GM21526 (cell line): ENCODE measurements around the gene UNC80.

ENCODE experiments used
- ATAC-seq: cut with Tn5 transposase; IDR thresholded peaks from one replicate; pipeline ENCODE4 v1.9.1; 2021; ENCODE audit warnings: moderate library complexity; ENCODE audit not compliant: unreplicated experiment, low FRiP score

Gene UNC80

DNA sequence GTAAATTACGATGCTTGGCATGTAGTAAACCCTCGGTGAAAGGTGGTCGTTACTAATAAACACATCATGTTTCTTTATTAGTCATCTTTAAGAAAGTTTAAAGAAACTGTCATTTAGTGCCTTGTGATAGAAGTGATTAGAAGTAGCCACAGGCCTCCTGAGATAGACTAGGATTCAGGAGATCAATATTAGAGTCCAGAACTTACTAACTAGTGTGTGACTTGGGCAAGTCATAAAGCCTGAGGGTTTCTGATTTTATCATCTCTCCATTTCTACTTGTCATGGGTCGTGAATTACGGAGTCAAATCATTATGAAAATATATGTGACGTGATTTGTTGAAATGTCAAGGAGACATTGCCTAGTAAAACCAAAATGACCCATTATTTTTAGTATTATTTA, 237.5 kb downstream of the UNC80 start:
- no peak for ATAC-seq

DNA sequence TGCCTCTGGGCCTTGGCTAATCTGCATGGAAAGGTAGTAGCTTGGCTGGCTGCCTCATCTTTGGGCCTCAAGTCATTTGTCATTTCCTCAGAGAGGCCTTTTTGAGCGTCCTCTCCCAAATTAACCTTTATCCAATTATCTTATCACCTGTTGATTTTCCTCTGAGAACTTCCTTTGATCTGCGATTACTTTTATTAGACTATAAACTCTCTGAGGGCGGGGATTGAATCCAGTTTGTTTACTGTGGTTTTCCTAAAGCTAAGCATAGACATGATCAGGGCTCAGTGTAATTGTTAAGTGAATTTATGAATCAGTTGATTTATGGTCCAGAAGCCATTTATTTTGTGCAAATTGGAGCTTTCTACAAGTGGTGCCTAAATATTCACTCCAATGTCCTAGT, 238.3 kb downstream of the UNC80 start:
- ATAC-seq: no peak

DNA sequence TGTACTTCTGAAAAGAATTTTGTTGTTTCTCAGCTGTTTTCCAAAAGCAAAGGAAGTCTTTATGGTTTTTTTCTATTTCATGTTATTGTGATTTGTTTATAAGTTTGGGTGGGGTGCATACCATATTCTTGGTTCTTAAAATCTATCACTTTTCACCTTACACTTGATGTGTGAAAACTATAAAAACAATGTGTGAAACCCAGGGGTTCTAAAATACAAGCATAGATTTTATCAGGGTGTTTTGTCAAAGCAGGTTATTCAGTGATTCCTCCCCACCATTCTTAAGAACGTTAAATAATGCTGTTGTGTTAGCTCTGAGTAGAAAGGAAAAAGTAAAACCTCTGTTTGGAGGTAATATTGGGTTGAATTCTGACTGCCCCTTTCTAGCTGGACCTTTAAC, 248.5 kb downstream of the UNC80 start:
- no peak for ATAC-seq

DNA sequence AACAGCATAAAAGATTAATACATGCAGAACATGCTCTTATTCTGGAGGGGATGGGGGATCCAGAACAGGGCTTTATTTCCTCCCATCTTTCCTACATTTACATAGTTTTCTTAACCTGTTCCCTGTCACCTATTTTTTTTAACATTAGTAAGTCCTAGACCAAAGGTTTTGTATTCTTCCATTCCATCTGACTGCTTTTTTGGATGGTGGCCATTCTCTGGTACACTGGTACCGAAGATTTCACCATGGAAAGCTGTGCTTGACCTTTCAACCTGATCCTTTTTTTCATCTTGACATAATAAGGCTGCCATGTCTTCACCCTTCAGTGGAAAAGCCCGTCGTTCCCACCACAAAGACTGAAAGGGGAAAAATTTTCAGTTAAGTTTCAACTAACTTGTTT, 251.2 kb downstream of the UNC80 start:
- no peak for ATAC-seq

DNA sequence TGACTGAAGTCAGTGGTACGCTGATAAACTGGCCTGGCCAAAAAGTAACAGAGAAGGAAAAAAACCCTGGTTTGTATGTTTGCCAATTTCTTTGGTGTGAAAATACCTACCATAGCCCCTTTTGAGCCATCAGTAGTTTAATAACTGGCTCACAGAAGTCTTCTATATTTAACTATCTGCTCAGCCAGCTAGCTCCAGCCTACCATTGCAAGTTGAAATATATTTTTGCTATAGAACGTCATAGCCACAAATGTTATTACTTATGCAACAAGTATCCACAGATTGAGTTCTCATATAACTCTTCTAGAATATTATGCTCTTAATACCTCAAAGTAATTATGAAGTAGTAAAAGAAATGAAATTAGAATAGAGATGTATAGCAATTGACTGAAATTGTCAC, 256.0 kb downstream of the UNC80 start:
- no peak for ATAC-seq

DNA sequence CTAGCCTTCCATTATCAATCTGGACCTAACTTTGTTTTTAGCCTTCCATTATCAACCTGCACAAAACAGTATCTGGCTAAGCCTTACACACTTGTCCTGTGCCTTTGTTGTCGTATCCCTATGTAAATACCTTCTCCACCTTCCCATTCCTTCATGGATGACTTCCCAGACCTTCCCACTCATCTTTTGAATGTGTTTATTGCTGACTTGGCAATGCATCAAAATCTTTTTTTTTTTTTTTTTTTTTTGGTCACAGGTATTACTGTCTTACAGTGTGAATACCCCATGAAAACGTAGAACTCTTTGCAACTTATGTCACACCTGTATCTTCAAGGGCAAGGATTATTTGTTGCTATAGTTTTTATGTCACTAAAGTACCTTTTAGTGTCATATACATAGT, 256.5 kb downstream of the UNC80 start:
- ATAC-seq: no peak

DNA sequence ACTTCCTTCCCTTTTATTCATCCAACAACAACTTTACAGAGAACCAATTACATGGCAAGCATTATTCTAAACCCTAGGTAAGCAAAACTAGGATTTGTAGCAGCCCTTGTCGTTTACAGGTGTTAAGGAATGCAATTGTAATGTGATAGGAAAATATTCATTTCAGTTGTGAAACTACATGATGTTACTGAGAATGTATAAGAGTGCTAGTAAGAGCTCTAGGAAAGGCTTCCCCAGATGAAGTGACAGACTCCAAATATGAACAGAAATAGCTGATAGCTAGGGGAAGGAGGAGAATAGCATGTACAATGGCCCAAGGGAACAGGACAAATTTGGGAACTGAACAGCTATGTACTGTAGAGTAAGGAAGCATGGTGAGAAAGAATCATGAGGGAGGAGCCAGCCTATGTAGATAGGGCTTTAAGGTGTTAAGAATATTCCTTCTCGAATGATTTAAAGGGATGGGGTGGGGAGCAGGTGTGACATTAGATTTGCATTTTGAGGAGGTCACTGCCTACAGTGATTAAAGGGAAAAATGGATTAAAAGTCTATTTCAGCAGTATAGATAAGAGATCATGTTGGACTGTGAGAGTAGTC, 262.6 kb downstream of the UNC80 start:
- no peak for ATAC-seq

DNA sequence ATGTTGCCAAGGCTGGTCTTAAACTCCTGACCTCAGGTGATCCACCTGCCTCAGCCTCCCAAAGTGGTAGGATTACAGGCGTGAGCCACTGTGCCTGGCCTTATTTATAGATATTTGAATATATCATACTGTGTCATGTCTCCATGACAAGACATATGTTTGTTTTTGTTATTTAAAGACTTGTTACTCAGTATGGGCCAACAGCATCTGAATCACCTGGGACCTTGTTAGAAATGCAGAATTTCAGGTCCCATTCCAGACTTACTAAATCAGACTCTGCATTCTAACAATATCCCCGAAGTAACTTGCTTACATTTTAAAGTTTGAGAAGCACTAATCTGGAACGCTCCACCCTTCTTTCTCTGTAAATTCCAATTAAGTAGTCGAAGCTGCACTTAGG, 264.0 kb downstream of the UNC80 start:
- no peak for ATAC-seq

DNA sequence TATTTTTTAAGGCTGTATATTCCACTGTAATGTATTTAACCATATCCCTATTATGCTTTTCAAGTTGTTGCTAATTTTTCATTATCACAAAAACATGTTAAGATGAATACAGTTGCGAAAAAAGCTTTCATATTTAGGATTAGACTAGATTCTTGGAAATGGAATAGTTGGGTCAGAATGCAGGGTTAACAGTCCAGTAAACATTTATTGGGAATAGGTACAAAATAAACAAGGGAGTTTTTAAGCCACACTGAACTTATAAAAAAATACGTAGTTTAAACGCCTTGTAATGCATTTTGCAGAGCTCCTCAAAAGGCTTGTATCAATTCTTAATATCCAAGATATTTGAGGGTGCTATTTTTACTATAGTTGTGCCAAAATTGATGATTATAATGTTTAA, 266.4 kb downstream of the UNC80 start:
- no peak for ATAC-seq

DNA sequence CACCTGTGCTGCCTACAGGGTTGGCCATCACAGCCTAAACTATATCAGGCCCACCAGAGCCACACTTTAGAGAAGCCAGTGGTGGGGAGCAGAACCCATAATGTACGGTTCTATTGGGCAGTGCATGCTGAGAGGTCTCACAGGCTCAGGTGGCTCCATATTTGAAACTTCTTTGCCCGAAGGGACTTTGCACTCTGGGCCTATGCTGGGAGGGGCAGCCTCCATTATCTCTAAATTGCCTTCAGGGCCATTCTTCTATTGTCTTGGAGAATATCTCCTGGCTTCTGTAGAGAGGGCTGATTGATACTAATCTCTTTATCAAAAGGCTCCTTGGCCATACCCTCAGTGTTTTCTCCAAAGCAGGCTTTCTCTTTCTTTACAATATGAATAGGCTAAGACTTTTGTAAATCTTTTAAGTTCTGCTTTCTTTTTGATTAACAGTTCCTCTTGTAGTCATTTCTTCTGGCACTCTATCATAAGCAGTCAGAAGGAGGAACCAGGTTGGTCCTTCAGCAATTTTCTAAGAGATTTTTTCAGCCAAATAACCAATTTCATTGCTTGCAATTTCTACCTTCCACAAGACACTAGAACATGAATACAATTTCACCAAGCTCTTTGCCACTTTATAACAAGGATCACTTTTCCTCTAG, 275.3 kb downstream of the UNC80 start:
- no peak for ATAC-seq
